Heart left ventricle (tissue), 16 donors: ENCODE measurements around the gene SYT9. TPM values are rescaled to one million over a fixed set of nuclear protein-coding genes. Genes with fewer than 3 reads are reported as not detected.

Source experiments
- ATAC-seq, 4 donors: fragments of 200-7000 bp; cut with Tn5 transposase; one replicate each; pipeline ENCODE4 v1.9.1; 2020 to 2022; ENCODE audit warnings: moderate library complexity in 4 of 4, mild to moderate bottlenecking in 3 of 4, moderate number of reproducible peaks in 1 of 4
- DNase-seq, 5 donors: peaks; one replicate each; pipeline ENCODE4 v3.0.0-alpha.2; 2020
- H3K27ac ChIP-seq, 12 donors: fragments of 200-600 bp; sonication (generic) in 4 of 12; one replicate each; pipeline versions ENCODE4 v1.5.0 to v1.8.0; 2016 to 2022; ENCODE audit warnings: mild to moderate bottlenecking in 2 of 12
- H3K27me3 ChIP-seq, 9 donors: fragments of 200-600 bp; sonication (generic) in 2 of 9; one replicate each; pipeline versions ENCODE4 v1.5.1 to v1.8.0; 2016 to 2022; ENCODE audit warnings: mild to moderate bottlenecking in 3 of 9
- H3K36me3 ChIP-seq, 9 donors: fragments of 200-600 bp; sonication (generic) in 2 of 9; one replicate each; pipeline versions ENCODE4 v1.5.0 to v1.8.0; 2018 to 2022; ENCODE audit warnings: mild to moderate bottlenecking in 2 of 9
- H3K4me1 ChIP-seq, 12 donors: fragments of 200-600 bp; sonication (generic) in 4 of 12; one replicate each; pipeline versions ENCODE4 v1.5.0 to v1.8.0; 2016 to 2022; ENCODE audit warnings: mild to moderate bottlenecking in 3 of 12
- H3K4me3 ChIP-seq, 12 donors: fragments of 200-600 bp; sonication (generic) in 4 of 12; one replicate each; pipeline versions ENCODE4 v1.5.0 to v1.8.0; 2017 to 2022; ENCODE audit warnings: mild to moderate bottlenecking in 9 of 12, moderate library complexity in 4 of 12
- H3K9me3 ChIP-seq, 12 donors: fragments of 200-600 bp; sonication (generic) in 4 of 12; one replicate each; pipeline versions ENCODE4 v1.5.0 to v1.8.0; 2016 to 2022; ENCODE audit warnings: mild to moderate bottlenecking in 1 of 12
- CTCF ChIP-seq, 12 donors: fragments of 200-600 bp; sonication (generic) in 4 of 12; IDR thresholded peaks; one replicate each; pipeline versions ENCODE4 v1.5.0 to v1.8.0; 2018 to 2022; ENCODE audit warnings: antibody characterized with exemption in 12 of 12, mild to moderate bottlenecking in 5 of 12
- POLR2A ChIP-seq, 2 donors: fragments of 450-650 bp; IDR thresholded peaks; one replicate each; pipeline ENCODE4 v1.6.1; 2017; ENCODE audit warnings: antibody characterized with exemption in 2 of 2, mild to moderate bottlenecking in 2 of 2, moderate library complexity in 2 of 2
- WGBS, 4 donors: extraction: QIAGEN DNeasy Blood & Tissue Kit in 2 of 4; methylation state at CpG; one replicate each; pipeline versions ENCODE4 v1.1.5 to v1.1.7; 2013 to 2018; 5-methylcytosine and 5-hydroxymethylcytosine counted together
- intact Hi-C, 10 donors: fragments of 100-400 bp; cut with DNase I; formaldehyde crosslinking; loops; one replicate each; pipeline versions ENCODE4 v1.11.1 to v1.14.2; 2022
- polyA plus RNA-seq, 2 donors: library from polyadenylated mRNA; stranded (reverse); fragments of 200-250 nt; gene quantifications; one replicate each; pipeline ENCODE4 v1.2.3, GENCODE V29; 2013
- total RNA-seq, 9 donors: library from RNA; depleted of rRNA in 2 of 9; stranded (reverse); fragments of >200 nt in 2 of 9; fragmentation: NEBNext Ultra II Directional in 3 of 9; extraction: Animal tissue kit (Norgen Biotek cat#: 25700) in 3 of 9; gene quantifications; one replicate each; pipeline versions ENCODE4 v1.1.0 to v1.2.4, GENCODE V29; 2016 to 2023
- donor health status: ischemic (EF 13 %, LVEDD 7.1; RV severe dilation, severe dysfunction).
- donor health status: healthy with polysubstance abuse.
- donor health status: DM: no; HTN: yes; CAD: no.
- donor health status: DM: no; HTN: no; CAD: no.
- donor health status: ischemic (EF 25% LVEDD 6.9; RV normal size, moderate dysfunction).
- donor health status: ischemic (EF 25% LVEDD 5.7; RV mildly dilated, moderate dysfunction).
- donor health status: healthy.
- donor health status: DM: yes; HTN: yes; CAD: no.
- donor health status: ischemic (EF 35%, LVEDD 5.7; RV mildly dilated, moderate dysfunction).
- donor health status: nonischemic (EF 11% LVEDD 7.7; RV severe dilation, severe dysfunction).
- donor health status: DM: yes; HTN: yes; CAD: no.
- donor health status: PGD.
- donor health status: ischemic (EF 29% LVEDD 5.4; RV normal size, mild dysfunction).
- donor health status: nonischemic (EF 23%, LVEDD 6.1; RV moderate dilation, normal function).

The SYT9 gene
- total and polyA plus RNA-seq, 11 donors, result 0.04 to 1.4 (median 0.27) TPM; not detected in 2

DNA sequence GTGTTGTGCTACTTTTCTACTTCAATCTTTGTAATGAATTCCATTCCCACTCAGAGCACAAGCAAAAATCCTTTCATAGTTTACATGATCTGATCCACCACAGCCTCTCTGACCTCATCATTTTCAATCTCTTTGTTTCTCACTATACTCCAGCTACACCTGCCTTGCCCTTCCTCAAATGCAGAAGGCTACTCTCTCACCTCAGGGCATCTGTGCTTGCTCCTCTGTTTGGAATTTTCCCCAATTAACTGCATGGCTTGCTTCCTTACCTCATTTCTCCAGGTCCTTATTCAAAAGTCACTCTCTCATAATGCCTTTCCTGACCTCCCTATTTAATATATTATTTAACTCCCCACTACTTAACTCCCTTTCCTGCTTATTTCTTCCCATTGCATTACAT, 133.0 kb downstream of the SYT9 start:
- no peaks in the 10 kb centered on the region for H3K36me3 ChIP-seq
- no peak overlapping the region for H3K27ac ChIP-seq
- TF ChIP-seq POLR2A (IDR thresholded peaks at IDR 0.05), result no peak
- TF ChIP-seq CTCF (IDR thresholded peaks at IDR 0.05), result no peak
- H3K4me1 ChIP-seq, result peaks cover 0 to 12% (median 0%) of the 10 kb centered on the region in 12 donors
- intact Hi-C loops, result no loop called here
- DNase-seq (no peak), ATAC-seq (no peak)
- H3K9me3 ChIP-seq, result no peaks in the 10 kb centered on the region
- H3K27me3 ChIP-seq, result no peaks in the 10 kb centered on the region
- H3K4me3 ChIP-seq, result no peak overlapping the region

- Histone ChIP-seq H3K27me3 (no peaks in the 10 kb centered on the region), H3K4me3 (no peak overlapping the region), H3K27ac (no peak overlapping the region), H3K4me1 (peaks cover 0 to 12% (median 0%) of the 10 kb centered on the region in 12 donors), H3K36me3 (no peaks in the 10 kb centered on the region), H3K9me3 (peaks cover 0 to 6% (median 0%) of the 10 kb centered on the region in 12 donors)
- TF ChIP-seq POLR2A (IDR thresholded peaks at IDR 0.05), result no peak
- no peak for TF ChIP-seq CTCF (IDR thresholded peaks at IDR 0.05)
- intact Hi-C loops, result no loop called here
- ATAC-seq (no peak), DNase-seq (no peak)
- 28 to 38% (median 29%) methylated on average over 1 of the region's 1 CpG for WGBS, 4 donors
Measured at GRCh38 chr11:7385532-7385931, 133.8 kb downstream of the SYT9 start.

GRCh38 chr11:7413961-7414915, 162.5 kb downstream of the SYT9 start:
- WGBS, 4 donors, result 53 to 67% (median 59%) methylated on average over 8 of the region's 8 CpGs
- no peak overlapping the region for H3K27ac ChIP-seq
- peaks cover 0 to 5% (median 0%) of the 10 kb centered on the region in 12 donors for H3K4me1 ChIP-seq
- TF ChIP-seq CTCF (IDR thresholded peaks at IDR 0.05) (no peak), POLR2A (IDR thresholded peaks at IDR 0.05) (no peak)
- intact Hi-C loops, result no loop called here
- H3K36me3 ChIP-seq, result no peaks in the 10 kb centered on the region
- ATAC-seq, result peak in 2 of 4 donors; percentile 42 to 56
- no peak overlapping the region for H3K4me3 ChIP-seq
- no peak for DNase-seq
- no peaks in the 10 kb centered on the region for H3K27me3 ChIP-seq
- H3K9me3 ChIP-seq, result peaks cover 0 to 13% (median 0%) of the 10 kb centered on the region in 12 donors

GRCh38 chr11:7414973-7415817, 163.5 kb downstream of the SYT9 start:
- no peak overlapping the region for H3K27ac ChIP-seq
- no peaks in the 10 kb centered on the region for H3K36me3 ChIP-seq
- no peaks in the 10 kb centered on the region for H3K27me3 ChIP-seq
- DNase-seq (no peak), ATAC-seq (peak in 1 of 4 donors; percentile 48)
- TF ChIP-seq CTCF (IDR thresholded peaks at IDR 0.05), result no peak
- no peak for TF ChIP-seq POLR2A (IDR thresholded peaks at IDR 0.05)
- intact Hi-C loops, result no loop called here
- peaks cover 0 to 13% (median 0%) of the 10 kb centered on the region in 12 donors for H3K9me3 ChIP-seq
- H3K4me3 ChIP-seq, result no peak overlapping the region
- peaks cover 0 to 5% (median 0%) of the 10 kb centered on the region in 12 donors for H3K4me1 ChIP-seq
- WGBS, 4 donors, result 79 to 82% (median 81%) methylated on average over 13 to 14 of the region's 14 CpGs
